Femur (tissue), 1 donor: ENCODE data around the gene LRRN4.
"Not testable (repeated sequence)": the region's sequence is repeated elsewhere in the genome, so short reads cannot be mapped to it uniquely, and the experiment has no call there.

Experiments
- DNase-seq: peaks from one replicate; pipeline ENCODE4 v3.0.0-alpha.2; 2017

LRRN4 gene

DNA sequence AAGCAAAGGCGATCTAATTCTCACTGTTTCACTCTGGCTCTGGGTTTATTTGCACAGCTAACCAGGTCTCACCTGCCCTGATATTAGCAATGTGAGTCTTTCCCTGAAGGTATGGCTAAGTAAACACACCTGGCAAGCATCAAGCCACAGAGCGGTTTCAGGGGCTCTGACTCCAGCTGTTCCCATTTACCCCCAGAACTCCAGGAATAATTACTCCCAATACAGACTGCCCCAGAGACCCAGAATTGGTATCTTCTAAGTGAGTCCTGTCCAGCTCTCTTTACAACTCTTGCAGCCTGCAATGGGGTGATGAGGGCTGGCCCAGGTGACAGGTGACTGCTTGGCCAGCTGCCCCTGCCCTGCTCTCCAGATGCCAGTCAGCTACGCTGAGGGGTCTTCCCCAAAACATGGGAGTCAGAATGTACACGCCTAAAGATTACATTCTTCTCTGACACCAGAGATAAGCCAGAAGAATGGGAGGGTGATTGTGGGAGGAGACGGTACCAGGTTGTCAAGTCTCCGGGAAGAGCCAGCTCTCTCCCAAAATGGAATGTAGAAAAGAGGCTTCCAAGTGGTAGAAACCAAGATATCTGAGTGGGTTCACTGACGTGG is 4.9 kb upstream of the LRRN4 start:
- no peak for DNase-seq

DNA sequence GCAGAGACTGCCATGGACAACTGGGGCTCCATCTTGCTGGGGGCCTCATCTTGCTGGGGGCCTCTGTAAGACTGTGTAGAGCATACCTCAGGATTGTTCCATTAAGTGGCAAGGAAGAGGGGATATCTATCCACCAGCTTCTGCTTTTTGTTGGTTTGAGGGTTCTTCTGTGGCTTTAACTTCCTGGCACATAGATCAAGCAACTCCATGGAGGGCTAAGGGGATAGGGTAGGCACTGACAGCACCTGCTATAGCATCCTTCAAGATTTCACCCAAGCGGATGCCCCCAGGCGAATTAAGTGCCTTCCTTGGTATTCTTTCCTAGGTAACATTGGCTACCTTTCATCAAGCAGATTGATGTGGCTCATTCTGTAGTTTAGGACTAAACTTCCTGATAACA is 3.8 kb upstream of the LRRN4 start:
- DNase-seq = no peak

DNA sequence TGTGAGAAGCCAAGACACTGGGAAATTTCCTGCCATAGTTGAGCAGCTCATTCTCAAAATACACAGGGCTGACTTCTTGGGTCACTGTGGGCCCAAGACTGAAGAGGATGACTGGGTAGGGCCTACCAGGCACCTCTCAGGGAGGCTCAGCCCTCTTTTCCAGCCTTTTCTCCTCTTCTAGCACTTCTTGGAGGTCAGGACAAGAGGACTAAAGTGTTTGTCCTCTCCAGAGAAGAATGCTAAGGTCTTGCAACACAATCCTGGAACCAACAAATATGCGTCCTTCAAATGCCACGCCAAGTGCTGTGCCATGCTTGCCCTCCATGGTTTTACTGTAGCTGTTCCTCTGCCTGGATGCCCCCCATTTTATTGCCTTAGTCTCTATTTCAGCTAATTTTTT is 3.3 kb upstream of the LRRN4 start:
- no peak for DNase-seq

DNA sequence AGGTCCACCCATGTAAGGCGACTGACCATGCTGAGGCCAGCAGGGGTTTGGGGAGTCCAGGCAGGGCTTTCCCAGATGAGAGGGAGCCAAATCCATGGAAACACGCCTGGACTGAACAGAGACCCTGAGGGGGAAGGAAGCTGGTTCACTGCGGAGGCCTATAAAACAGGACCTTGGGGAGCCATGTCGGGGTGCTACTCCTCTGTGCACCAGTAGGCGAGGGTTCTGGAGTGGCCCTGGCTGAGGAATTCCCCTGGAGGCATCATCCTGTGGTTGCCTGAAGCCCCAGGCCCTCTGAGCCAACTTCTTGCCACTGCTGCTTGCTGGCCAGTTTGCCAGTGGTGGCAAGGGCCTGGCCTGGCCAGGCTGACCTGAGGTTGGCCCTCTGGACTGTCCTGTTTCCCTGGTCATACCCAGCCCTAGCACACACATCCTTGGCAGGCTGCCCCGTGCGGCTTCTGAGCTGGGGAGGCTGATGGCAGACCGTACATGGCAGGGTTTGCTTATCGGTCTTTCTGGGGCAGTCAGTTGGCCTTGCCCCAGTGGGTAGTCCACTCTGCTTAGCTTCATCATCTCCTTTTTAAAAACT is 2.2 kb upstream of the LRRN4 start:
- DNase-seq = no peak

DNA sequence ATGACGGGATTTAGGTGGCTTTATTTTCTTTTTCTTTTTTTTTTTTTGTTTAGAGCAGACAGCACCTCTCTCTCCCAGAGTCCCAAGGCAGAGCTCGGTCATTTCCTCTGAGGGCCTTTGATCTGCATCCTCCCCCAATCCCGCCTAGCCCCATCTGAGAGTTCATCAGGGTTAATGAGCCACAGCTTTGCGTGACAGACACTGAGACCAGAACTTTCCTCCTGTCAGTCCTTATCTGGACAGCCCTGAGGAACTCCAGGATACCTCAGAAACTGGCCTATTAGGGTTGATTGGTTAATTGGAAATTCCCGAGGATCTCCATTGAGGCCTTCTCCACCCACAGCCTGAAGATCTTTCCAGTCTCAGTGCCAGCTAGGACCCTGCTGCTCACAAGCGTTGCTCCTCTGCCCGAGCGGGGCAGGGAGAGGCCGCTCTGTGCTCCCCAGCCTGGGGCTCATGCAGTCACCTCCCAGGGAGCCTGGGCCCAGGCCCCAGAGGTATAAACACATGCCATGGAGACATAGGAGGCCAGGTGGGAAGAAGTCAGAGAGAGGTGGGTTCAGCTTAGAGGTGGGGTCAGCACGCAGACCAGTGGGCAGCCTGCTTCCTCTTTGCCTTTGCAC is 1.4 kb upstream of the LRRN4 start:
- no peak for DNase-seq

DNA sequence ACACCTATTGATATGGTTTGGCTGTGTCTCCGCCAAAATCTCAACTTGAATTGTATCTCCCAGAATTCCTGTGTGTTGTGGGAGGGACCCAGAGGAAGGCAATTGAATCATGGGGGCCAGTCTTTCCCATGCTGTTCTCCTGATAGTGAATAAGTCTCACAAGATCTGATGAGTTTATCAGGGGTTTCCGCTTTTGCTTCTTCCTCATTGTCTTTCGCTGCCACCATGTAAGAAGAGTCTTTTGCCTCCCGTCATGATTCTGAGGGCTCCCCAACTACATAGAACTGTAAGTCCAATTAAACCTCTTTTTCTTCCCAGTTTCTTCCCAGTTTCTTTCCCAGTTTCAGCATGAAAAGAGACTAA is 810 bp upstream of the LRRN4 start:
- DNase-seq = not testable (repeated sequence)

DNA sequence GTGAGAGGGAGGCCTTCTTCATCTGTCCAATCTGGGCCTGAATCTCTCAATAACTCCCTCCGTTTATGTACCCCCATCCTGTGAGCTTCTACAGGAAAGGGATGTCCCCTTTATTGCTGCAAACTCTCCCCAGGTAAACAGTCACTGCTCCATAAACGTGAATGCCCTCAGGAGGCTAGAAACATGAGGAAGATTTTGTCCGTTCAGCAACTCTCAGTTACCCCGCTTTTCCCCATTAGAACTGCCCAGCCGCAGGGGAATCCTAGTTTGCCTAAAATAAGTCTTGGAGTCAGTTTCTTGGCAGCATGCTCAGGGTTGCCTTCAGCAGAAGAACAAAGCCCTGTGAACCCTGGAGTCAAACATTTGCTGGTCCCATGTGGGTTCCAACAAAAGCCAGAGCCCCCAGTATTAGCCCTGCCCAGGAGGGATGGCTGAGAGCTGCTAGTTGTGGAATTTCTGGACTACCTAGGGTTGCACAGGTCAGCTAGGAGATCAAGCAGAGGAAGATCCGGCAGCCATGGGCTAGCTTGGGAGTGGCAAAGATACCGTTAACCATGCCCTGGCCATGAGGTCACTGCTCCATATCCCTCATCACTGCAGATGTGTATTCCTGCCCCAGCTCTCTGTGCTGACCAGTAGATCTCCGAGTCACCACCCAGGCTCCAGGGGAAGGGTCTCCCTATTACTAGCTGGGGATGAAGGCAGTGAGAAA is 640 bp downstream of the LRRN4 start:
- DNase-seq = no peak

DNA sequence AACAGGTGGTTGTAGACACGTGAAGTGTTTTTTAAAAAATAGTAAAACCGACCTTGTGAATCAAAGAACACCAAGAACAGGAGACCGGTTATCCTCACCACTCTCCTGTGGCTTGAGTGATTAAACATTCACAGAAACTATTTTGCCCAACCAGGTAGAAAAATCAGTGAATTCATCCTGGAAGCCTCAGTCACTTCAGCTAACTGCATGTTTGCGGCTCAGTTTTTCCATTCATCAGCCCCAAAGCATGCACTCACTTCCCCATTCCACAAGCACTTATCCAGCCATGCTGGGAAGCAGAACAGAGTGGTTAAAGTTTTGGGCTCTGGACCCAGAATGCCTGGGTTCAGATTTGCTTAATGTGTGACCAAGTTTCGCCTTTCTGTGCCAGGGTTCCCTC is 2.4 kb downstream of the LRRN4 start:
- peak; percentile 57 for DNase-seq

DNA sequence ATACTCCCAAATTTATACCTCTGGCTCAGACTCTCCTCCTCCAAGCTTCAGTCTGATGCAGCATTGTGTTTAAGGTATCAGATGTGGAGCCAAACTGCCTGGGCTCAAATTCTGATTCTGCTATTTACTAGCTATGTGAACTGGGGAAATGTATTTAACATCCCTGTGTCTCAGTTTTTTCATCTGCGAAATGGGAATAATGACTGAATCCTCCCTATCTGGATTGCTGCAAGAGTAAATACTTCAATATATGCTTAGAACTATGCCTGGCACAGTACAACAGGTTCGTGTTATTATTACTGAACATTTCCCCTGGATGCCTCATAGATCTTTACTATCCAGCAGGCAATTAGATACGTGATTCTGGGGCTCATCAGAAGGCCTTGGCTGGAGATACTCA is 5.5 kb downstream of the LRRN4 start:
- no peak for DNase-seq

DNA sequence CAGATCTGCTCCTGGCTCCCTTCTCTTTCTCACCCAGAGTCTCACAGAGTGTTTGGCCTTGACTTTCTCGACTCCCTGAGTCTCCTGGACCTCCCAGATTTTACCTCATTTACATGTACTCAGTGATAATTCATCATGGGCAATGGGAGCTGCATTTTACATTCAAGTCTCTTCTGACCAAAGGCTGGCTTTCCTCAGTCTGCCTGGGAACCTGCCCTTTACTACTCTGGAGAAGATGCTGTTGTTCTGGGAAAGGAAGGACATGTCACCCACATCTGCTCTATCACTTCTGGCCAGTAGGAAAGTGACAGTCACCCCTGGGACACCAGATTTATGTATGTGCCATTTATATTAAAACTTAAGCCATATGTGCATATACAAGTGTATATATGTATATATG is 7.4 kb downstream of the LRRN4 start:
- no peak for DNase-seq

DNA sequence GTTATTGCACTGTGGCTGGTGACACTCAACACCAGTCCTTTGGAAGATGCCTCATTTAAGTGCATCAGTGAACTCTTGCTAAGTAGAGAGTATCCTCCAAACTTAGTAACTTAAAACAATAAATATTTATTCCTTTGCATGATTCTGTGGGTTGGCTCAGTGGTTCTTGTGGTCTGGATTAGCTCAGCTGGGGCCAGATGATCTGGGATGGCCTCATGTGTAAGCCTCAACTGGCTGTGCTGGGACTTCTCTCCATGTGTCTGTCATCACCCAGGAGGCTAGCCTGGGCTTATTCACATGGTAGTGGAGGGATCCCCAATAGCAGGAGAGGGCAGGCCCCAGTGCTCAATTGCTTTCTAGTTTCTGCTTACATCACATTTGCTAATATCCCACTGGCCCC is 8.3 kb downstream of the LRRN4 start:
- no peak for DNase-seq

DNA sequence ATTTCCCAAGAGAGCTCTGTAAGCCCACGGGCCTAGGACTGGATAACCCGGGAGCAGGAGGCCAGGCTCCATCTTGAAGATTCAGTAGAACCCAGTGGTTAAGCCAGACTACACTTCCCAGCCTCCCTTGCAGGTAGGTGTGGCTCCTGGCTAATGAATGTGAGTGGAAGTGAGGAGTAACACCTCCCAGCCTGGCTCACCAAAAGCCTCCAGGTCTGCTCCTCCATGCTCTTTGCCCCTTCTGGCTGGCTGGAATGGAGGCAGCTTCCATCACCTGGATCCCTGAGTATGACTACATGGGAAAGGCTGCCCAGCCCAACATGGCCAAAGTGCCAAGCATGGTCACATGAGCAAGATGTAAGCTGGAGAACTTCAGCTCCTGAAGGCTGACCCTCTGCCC is 9.7 kb downstream of the LRRN4 start:
- no peak for DNase-seq

DNA sequence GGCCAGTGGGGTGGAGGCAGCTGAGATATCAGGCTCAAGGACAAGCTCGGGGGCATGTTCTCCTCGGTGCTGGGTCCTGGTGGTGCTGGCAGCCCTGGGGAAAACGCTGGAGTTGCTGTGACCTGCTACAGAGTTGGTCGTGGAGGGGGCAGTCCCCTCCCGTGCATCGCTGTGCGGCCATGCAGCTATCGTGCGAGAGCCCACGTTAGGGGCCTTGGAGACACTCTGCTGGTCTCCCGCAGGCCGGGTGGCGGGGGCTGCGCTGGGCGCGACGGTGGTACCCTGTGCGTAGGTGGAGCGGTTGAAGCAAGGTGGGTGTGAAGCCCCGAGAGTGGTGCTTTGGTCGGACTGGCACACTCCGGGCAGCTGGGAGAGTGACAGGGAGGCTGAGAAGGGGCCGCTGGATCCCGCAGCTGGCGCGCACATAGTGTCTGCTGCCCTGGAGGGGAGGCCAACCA is 12.0 kb downstream of the LRRN4 start:
- DNase-seq = no peak

DNA sequence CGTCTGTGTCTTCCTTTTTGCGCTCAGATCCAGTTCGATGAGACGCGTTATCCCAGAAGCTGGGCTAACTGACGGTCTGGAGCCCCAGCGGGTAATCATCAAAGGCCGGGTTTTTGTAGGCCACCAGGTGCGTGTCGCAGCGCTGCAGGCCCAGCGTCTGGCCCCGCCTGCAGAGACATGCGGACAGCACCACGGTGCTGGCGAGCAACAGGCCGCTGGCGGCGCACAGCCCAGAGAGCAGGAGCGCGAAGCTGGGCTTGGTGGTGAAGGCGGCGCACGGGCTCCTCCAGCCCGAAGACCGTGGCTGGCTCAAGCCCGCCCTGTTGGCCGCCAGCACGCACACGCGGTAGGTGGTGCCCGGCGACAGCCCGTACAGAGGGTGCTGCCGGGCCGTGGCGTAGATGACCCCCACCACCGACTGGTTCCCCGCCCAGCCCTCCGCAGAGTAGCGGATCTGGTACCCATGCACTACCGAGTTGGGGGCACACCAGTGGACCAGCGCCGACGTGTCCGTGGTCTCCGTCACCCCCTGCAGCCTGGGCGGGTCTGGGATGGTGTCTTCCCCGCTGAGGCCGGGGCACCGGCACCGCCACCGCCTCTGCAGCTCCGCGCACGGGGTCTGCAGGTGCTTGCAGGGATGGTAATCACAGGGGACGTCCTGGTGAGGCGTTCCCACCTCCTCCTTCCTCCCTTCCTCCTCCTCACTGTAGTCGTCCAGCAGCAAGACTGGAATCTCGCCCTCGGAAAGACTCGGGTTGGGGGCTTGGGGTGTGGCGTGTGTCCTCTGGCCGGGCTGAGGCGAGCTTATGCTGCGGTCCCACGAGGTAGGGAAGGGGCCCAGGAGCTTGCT is 12.7 kb downstream of the LRRN4 start:
- no peak for DNase-seq

DNA sequence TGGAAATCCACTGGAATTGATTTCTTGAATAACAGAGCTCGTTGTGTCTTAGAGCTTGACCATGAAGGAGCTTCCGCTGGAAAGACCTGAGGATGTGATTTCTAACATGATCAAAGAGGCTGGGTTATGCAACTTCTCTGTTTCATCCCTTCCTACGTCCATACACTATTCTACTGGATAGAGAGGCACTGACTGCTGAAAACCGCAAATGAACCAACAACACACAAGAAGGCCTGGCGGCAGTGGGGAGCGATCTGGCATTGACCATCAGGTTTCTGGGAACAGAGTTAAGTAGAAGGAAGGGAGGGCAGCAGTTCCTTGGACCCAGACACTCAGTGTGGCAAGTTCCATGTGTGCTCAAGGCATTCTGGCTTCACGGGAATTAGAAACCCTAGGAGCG is 13.3 kb downstream of the LRRN4 start:
- DNase-seq = no peak

DNA sequence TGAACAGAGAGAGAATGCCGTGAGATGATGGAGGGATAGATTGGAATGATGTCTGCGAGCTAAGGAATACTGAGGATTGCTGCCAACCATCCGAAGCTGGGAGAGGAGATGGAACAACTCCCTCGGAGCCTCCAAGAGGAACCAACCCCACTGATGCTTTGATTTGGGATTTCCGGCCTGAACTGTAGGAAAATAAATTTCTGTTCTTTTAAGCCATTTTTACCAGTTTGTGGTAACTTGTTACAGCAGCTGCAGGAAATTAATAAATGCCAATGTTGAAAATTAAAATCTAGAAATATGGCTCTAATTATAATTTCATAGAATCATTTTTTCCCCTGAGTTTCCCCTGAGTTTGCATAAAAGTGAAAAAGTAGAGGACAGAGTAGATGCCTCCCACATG is 14.1 kb downstream of the LRRN4 start:
- DNase-seq = no peak

DNA sequence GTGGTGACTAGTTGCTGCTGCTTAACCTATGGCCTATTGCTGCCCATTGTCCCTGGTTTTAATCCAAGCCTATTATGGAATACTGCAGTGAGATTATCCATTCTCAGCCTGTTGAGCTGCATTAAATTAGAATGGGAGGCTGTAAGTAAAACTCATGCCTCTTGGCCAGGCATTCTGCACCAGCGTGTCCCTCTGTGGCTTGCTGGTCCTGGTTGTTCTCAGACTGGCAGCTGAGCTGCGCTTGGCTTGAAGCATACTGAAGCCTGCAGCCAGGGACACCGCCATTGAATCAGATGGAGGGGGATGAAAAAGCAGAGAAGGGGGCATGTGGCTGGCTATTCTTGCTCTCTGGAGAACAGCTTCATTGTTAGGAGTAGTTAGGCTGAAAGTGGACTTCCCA is 15.6 kb downstream of the LRRN4 start:
- DNase-seq = no peak

DNA sequence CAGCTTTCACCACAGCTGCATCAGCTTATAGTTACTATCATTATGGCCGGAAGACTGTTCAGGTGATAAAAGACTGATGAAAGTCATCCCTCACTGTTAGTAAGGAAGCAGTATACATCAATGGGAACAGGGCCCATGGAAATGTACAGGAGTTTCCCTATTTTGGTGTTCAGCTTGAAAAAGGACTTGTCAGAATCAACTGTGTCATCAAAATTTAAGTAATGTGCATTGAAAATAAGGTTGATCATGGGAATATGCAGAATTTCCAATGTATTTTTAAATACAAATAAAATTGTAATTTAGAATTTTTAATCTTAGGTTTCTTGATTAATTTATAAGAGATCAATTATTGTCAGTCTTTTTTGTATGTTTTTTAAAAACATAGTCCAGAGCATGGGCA is 16.8 kb downstream of the LRRN4 start:
- no peak for DNase-seq

DNA sequence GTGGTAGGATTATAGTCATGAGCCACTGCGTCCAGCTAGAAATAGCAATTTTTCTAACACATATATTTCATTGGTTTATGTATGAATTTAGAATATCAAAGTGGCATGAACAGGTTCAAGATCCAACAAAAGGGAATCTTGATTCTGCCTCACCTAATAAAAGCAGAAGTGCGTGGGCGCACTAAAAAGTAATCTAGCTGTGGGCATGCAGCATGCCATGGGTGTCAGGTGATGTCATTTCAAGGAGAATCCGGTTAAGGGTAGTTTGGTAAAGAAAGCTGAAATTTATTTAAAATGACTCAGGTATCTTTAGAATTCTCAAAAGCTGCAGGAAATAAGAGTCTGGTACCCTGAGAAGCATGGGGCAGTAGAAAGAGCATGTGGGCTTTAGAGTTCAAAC is 17.6 kb downstream of the LRRN4 start:
- DNase-seq = no peak

DNA sequence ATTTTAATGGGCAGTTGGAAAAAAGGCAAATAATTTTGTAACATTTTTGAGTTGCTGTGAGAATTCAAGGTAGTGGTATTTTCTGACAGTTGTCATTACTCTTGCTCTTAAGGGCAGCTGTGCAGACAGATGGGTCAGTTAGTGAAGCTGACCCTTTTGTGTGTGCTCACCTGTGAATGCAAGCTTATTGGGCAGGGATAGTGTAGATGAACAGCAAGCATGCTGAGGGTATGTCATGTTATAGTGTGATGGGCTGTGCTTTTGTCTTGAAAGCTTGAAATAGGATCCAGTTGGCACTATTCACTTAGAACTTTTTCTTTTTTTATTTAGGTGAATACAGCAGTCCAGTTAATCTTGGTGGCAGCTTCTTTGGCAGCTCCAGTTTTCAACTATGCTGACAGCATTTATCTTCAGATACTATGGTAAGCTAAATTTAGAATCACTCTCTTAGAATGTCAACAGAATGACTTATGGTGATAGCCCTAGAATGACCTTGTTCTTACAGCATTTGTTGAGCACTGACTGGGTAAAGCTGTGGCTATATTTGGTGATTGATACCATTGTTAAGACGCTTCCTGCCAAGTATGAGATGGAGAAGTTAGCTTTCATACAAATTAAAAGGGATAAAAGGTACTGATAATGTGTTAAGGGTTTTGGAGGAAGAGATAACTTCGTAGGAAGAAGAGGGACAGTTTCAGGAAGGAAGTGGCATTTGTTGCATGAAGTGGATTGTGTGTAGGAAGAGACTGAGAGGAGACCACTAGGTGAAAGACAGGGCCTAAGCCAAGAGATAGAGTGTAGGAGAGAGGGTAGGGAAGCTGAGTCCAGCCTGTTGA is 19.5 kb downstream of the LRRN4 start:
- no peak for DNase-seq

DNA sequence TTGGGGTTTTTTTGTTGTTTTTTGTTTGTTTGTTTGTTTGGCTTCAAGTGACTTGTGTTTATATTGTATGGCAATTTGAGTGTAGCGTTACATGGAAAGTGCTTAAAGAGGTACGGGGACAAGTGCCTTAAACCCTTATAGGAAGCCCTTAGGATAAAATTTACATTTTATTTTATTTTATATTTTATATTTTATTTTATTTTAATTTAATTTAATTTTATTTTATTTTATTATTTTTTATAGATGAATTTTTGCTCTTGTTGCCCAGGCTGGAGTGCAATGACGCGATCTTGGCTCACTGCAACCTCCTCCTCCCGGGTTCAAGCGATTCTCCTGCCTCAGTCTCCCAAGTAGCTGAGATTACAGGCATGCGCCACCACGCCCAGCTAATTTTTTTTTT is 21.0 kb downstream of the LRRN4 start:
- not testable (repeated sequence) for DNase-seq

DNA sequence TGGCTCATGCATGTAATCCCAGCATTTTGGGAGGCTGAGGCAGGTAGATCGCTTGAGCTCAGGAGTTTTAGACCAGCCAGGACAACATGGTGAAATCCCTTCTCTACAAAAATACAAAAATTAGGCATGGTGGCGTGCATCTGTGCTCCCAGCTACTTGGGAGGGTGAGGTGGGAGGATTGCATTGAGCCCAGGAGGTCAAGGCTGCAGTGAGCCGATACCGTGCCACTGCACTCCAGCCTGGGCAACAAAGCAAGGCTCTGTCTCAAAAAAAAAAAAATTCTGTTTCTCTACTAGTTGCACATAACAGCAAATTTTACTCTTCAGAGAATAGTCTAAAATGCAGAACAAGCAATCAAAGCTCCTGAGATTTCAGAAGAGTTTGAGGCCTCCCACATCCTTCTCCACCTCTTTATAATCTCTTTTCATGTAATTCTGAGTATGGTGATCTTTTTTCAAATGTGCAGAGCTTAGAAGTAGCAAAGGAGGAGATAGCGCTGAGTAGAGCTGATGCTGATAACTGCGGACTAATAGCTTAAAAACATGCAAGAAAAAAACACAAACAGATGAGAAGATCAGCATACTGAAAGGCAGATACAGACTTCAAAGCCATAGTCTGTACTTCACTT is 23.3 kb downstream of the LRRN4 start:
- DNase-seq = no peak
